Measurements from ENCODE around the gene NTNG2. TPM values are rescaled to one million over a fixed set of nuclear protein-coding genes. Genes with fewer than 3 reads are reported as not detected.

The NTNG2 gene
- polyA plus RNA-seq, 2 donors, result 0.18 TPM

DNA sequence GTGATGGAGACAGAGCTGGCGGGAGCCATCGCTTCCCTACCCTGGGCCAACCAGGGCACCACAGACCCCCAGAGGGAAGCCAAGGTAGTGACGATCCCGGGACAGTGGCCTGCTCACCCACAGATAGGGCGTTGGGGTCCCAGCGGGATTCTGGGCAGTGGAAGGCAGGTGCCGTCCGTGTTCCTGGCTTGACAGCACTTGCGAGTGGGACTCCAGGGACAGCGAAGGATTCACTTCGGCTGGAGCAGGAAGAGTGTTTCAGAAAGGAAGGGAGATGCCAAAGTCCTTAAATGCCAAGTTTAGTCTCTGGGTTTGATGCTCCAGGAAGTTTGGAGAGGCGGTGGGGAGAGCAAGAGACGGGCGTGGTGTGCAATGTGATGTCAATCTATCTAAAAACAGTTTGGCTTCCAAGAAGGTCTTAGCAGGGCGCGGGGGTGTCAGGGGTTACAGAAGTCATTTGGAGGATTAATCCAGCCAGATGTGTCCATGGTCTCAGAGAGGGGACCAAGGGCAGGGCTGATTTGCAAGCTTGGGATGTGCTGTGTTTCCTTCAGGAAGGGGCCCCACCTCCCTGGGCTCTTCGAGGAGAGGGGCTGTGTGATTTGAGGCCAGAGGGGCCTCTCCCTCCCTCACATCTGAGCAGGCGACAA is 74.9 kb downstream of the NTNG2 start:
- H3K27ac ChIP-seq (ENCODE audit: low read depth in 2 of 2, low read length in 1 of 2), result no peak overlapping the region
- H3K9me3 ChIP-seq (ENCODE audit: control insufficient read depth in 2 of 2, insufficient read depth in 1 of 2, low read depth in 1 of 2, low read length in 1 of 2), result no peaks in the 10 kb centered on the region
- no peak overlapping the region for H3K4me3 ChIP-seq (ENCODE audit: low read depth in 1 of 2, low read length in 2 of 2)
- H3K4me1 ChIP-seq (ENCODE audit: control insufficient read depth in 2 of 2, insufficient read depth in 2 of 2, low read length in 1 of 2), result peaks cover 0 to 9% of the 10 kb centered on the region in 2 donors
- WGBS, 2 donors, result 38 to 42% methylated on average over 18 of the region's 18 CpGs
- no peaks in the 10 kb centered on the region for H3K36me3 ChIP-seq (ENCODE audit: control insufficient read depth in 2 of 2, insufficient read depth in 2 of 2, low read length in 1 of 2)
- H3K27me3 ChIP-seq (ENCODE audit: control insufficient read depth in 1 of 2, insufficient read depth in 2 of 2, low read length in 2 of 2), result no peaks in the 10 kb centered on the region

DNA sequence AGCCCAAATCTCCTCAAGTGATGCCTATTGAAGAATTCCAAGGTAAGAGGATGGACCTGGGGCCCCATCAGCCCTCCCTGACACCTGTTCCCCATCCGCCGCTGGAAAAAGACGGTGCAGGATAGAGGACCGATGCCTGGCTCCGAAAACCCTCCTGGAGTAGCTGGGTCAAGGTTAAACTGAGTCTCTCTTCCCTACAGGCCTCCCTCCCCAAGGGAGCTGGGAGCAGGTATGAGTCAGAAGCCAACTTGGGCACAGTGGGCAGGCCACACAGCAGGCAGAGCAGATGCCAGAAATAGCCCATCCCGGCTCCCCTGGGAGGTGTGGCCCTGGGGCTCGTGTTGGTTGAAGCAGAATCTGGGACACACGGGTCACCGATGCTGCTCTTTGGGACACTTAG is 75.6 kb downstream of the NTNG2 start:
- H3K4me1 ChIP-seq (ENCODE audit: control insufficient read depth in 2 of 2, insufficient read depth in 2 of 2, low read length in 1 of 2), result peaks cover 0 to 10% of the 10 kb centered on the region in 2 donors
- WGBS, 2 donors, result 63 to 74% methylated on average over 9 of the region's 9 CpGs
- H3K27me3 ChIP-seq (ENCODE audit: control insufficient read depth in 1 of 2, insufficient read depth in 2 of 2, low read length in 2 of 2), result no peaks in the 10 kb centered on the region
- H3K27ac ChIP-seq (ENCODE audit: low read depth in 2 of 2, low read length in 1 of 2), result no peak overlapping the region
- no peaks in the 10 kb centered on the region for H3K36me3 ChIP-seq (ENCODE audit: control insufficient read depth in 2 of 2, insufficient read depth in 2 of 2, low read length in 1 of 2)
- H3K9me3 ChIP-seq (ENCODE audit: control insufficient read depth in 2 of 2, insufficient read depth in 1 of 2, low read depth in 1 of 2, low read length in 1 of 2), result no peaks in the 10 kb centered on the region
- no peak overlapping the region for H3K4me3 ChIP-seq (ENCODE audit: low read depth in 1 of 2, low read length in 2 of 2)

GRCh38 chr9:132238026-132238972 is 76.4 kb downstream of the NTNG2 start:
- Histone ChIP-seq H3K27me3 (ENCODE audit: control insufficient read depth in 1 of 2, insufficient read depth in 2 of 2, low read length in 2 of 2) (no peaks in the 10 kb centered on the region), H3K9me3 (ENCODE audit: control insufficient read depth in 2 of 2, insufficient read depth in 1 of 2, low read depth in 1 of 2, low read length in 1 of 2) (no peaks in the 10 kb centered on the region), H3K4me3 (ENCODE audit: low read depth in 1 of 2, low read length in 2 of 2) (no peak overlapping the region), H3K4me1 (ENCODE audit: control insufficient read depth in 2 of 2, insufficient read depth in 2 of 2, low read length in 1 of 2) (peaks cover 0 to 10% of the 10 kb centered on the region in 2 donors), H3K36me3 (ENCODE audit: control insufficient read depth in 2 of 2, insufficient read depth in 2 of 2, low read length in 1 of 2) (no peaks in the 10 kb centered on the region), H3K27ac (ENCODE audit: low read depth in 2 of 2, low read length in 1 of 2) (no peak overlapping the region)
- WGBS, 2 donors, result 68 to 69% methylated on average over 22 of the region's 22 CpGs

DNA sequence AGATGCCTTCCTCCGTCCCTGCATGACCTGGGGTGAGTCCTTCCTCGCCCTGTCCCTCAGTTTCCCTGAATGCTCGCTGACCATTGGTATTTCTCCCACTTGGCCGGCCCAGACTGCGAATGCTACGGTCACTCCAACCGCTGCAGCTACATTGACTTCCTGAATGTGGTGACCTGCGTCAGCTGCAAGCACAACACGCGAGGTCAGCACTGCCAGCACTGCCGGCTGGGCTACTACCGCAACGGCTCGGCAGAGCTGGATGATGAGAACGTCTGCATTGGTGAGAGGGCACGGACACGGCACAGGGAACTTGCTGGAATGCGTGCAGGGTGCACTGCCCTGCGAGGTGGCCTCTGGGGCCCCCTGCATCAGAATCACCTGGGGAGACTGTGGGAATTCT is 77.1 kb downstream of the NTNG2 start:
- no peak overlapping the region for H3K27ac ChIP-seq (ENCODE audit: low read depth in 2 of 2, low read length in 1 of 2)
- no peaks in the 10 kb centered on the region for H3K27me3 ChIP-seq (ENCODE audit: control insufficient read depth in 1 of 2, insufficient read depth in 2 of 2, low read length in 2 of 2)
- no peaks in the 10 kb centered on the region for H3K36me3 ChIP-seq (ENCODE audit: control insufficient read depth in 2 of 2, insufficient read depth in 2 of 2, low read length in 1 of 2)
- no peak overlapping the region for H3K4me3 ChIP-seq (ENCODE audit: low read depth in 1 of 2, low read length in 2 of 2)
- WGBS, 2 donors, result 62 to 75% methylated on average over 19 of the region's 19 CpGs
- H3K9me3 ChIP-seq (ENCODE audit: control insufficient read depth in 2 of 2, insufficient read depth in 1 of 2, low read depth in 1 of 2, low read length in 1 of 2), result no peaks in the 10 kb centered on the region
- H3K4me1 ChIP-seq (ENCODE audit: control insufficient read depth in 2 of 2, insufficient read depth in 2 of 2, low read length in 1 of 2), result peaks cover 0 to 10% of the 10 kb centered on the region in 2 donors

GRCh38 chr9:132239518-132239917 is 77.7 kb downstream of the NTNG2 start:
- H3K27me3 ChIP-seq (ENCODE audit: control insufficient read depth in 1 of 2, insufficient read depth in 2 of 2, low read length in 2 of 2), result no peaks in the 10 kb centered on the region

GRCh38 chr9:132239999-132240840 is 78.4 kb downstream of the NTNG2 start:
- no peaks in the 10 kb centered on the region for H3K9me3 ChIP-seq (ENCODE audit: control insufficient read depth in 2 of 2, insufficient read depth in 1 of 2, low read depth in 1 of 2, low read length in 1 of 2)
- H3K4me3 ChIP-seq (ENCODE audit: low read depth in 1 of 2, low read length in 2 of 2), result peak overlapping the region in 1 of 2 donors; percentile 71
- 41% methylated on average over 21 of the region's 21 CpGs for WGBS, 2 donors
- no peak overlapping the region for H3K27ac ChIP-seq (ENCODE audit: low read depth in 2 of 2, low read length in 1 of 2)
- H3K27me3 ChIP-seq (ENCODE audit: control insufficient read depth in 1 of 2, insufficient read depth in 2 of 2, low read length in 2 of 2), result no peaks in the 10 kb centered on the region
- no peaks in the 10 kb centered on the region for H3K36me3 ChIP-seq (ENCODE audit: control insufficient read depth in 2 of 2, insufficient read depth in 2 of 2, low read length in 1 of 2)
- peaks cover 0 to 10% of the 10 kb centered on the region in 2 donors for H3K4me1 ChIP-seq (ENCODE audit: control insufficient read depth in 2 of 2, insufficient read depth in 2 of 2, low read length in 1 of 2)

More at GRCh38 chr9:132239518-132239917, 77.7 kb downstream of the NTNG2 start:
- Histone ChIP-seq H3K27ac (ENCODE audit: low read depth in 2 of 2, low read length in 1 of 2) (no peak overlapping the region), H3K4me1 (ENCODE audit: control insufficient read depth in 2 of 2, insufficient read depth in 2 of 2, low read length in 1 of 2) (peaks cover 0 to 10% of the 10 kb centered on the region in 2 donors), H3K36me3 (ENCODE audit: control insufficient read depth in 2 of 2, insufficient read depth in 2 of 2, low read length in 1 of 2) (no peaks in the 10 kb centered on the region), H3K9me3 (ENCODE audit: control insufficient read depth in 2 of 2, insufficient read depth in 1 of 2, low read depth in 1 of 2, low read length in 1 of 2) (no peaks in the 10 kb centered on the region), H3K4me3 (ENCODE audit: low read depth in 1 of 2, low read length in 2 of 2) (no peak overlapping the region)
- 17 to 26% methylated on average over 3 of the region's 3 CpGs for WGBS, 2 donors

DNA sequence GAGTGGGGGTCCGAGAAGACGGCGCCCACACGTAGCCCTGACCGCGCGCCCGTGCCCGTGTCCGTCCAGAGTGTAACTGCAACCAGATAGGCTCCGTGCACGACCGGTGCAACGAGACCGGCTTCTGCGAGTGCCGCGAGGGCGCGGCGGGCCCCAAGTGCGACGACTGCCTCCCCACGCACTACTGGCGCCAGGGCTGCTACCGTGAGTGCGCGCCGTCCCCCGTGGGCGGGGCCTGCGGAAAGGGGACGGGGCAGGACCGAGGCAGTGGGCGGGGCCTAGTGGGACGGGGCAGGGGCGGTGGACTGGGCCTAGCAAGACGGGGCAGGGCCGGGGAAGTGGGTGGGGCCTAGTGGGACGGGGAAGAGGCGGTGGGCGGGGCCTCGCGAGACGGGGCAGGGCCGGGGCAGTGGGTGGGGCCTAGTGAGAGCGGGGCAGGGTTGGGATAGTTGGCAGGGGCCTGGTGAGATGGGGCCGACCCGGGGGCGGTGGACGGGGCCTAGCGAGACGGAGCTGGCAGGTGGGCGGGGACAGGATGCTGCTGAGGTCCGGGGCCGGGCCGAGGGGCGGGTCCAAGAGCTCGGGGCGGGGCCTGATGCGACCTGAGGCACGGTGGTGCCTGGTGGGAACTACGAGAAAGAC is 79.1 kb downstream of the NTNG2 start:
- H3K27me3 ChIP-seq (ENCODE audit: control insufficient read depth in 1 of 2, insufficient read depth in 2 of 2, low read length in 2 of 2), result peaks cover 0 to 2% of the 10 kb centered on the region in 2 donors
- no peaks in the 10 kb centered on the region for H3K36me3 ChIP-seq (ENCODE audit: control insufficient read depth in 2 of 2, insufficient read depth in 2 of 2, low read length in 1 of 2)
- H3K27ac ChIP-seq (ENCODE audit: low read depth in 2 of 2, low read length in 1 of 2), result no peak overlapping the region
- peaks cover 0 to 10% of the 10 kb centered on the region in 2 donors for H3K4me1 ChIP-seq (ENCODE audit: control insufficient read depth in 2 of 2, insufficient read depth in 2 of 2, low read length in 1 of 2)
- peak overlapping the region; percentile 54 to 71 for H3K4me3 ChIP-seq (ENCODE audit: low read depth in 1 of 2, low read length in 2 of 2)
- no peaks in the 10 kb centered on the region for H3K9me3 ChIP-seq (ENCODE audit: control insufficient read depth in 2 of 2, insufficient read depth in 1 of 2, low read depth in 1 of 2, low read length in 1 of 2)
- WGBS, 2 donors, result 1 to 5% methylated on average over 44 to 63 of the region's 63 CpGs

- H3K4me3 ChIP-seq (ENCODE audit: low read depth in 1 of 2, low read length in 2 of 2), result peak overlapping the region; percentile 54 to 71
- peaks cover 0 to 10% of the 10 kb centered on the region in 2 donors for H3K4me1 ChIP-seq (ENCODE audit: control insufficient read depth in 2 of 2, insufficient read depth in 2 of 2, low read length in 1 of 2)
- H3K9me3 ChIP-seq (ENCODE audit: control insufficient read depth in 2 of 2, insufficient read depth in 1 of 2, low read depth in 1 of 2, low read length in 1 of 2), result no peaks in the 10 kb centered on the region
- H3K36me3 ChIP-seq (ENCODE audit: control insufficient read depth in 2 of 2, insufficient read depth in 2 of 2, low read length in 1 of 2), result no peaks in the 10 kb centered on the region
- WGBS, 2 donors, result 0 to 1% methylated on average over 21 to 33 of the region's 33 CpGs
- peak overlapping the region in 1 of 2 donors; percentile 19 for H3K27ac ChIP-seq (ENCODE audit: low read depth in 2 of 2, low read length in 1 of 2)
- peaks cover 0 to 3% of the 10 kb centered on the region in 2 donors for H3K27me3 ChIP-seq (ENCODE audit: control insufficient read depth in 1 of 2, insufficient read depth in 2 of 2, low read length in 2 of 2)
Measured at GRCh38 chr9:132241483-132241839, 79.6 kb downstream of the NTNG2 start.

Measured in esophagus (tissue), 2 donors.